ENCODE measurements around the gene RAD51B.
"Not testable (repeated sequence)": the region's sequence is repeated elsewhere in the genome, so short reads cannot be mapped to it uniquely, and the experiment has no call there.

RAD51B gene

GRCh38 chr14:68033336-68033932 lies 213.9 kb downstream of the RAD51B start:
- no peak for DNase-seq

GRCh38 chr14:68034896-68035295 lies 215.3 kb downstream of the RAD51B start:
- DNase-seq = no peak

- no peak for DNase-seq
Measured at GRCh38 chr14:68036202-68036601, 216.6 kb downstream of the RAD51B start.

- no peak for DNase-seq
Measured at GRCh38 chr14:68039593-68039992, 220.0 kb downstream of the RAD51B start.

- DNase-seq = no peak
Measured at GRCh38 chr14:68040633-68041369, 221.2 kb downstream of the RAD51B start.

- no peak for DNase-seq
Measured at GRCh38 chr14:68041876-68042354, 222.3 kb downstream of the RAD51B start.

- DNase-seq = no peak
Measured at GRCh38 chr14:68042586-68043210, 223.1 kb downstream of the RAD51B start.

- no peak for DNase-seq
Measured at GRCh38 chr14:68043752-68044151, 224.2 kb downstream of the RAD51B start.

- no peak for DNase-seq
Measured at GRCh38 chr14:68047906-68048305, 228.3 kb downstream of the RAD51B start.

GRCh38 chr14:68048815-68049214 lies 229.2 kb downstream of the RAD51B start:
- not testable (repeated sequence) for DNase-seq

- DNase-seq = no peak
Measured at GRCh38 chr14:68050177-68050576, 230.6 kb downstream of the RAD51B start.

- no peak for DNase-seq
Measured at GRCh38 chr14:68051146-68051545, 231.6 kb downstream of the RAD51B start.

GRCh38 chr14:68060198-68060597 lies 240.6 kb downstream of the RAD51B start:
- DNase-seq = no peak

- DNase-seq = no peak
Measured at GRCh38 chr14:68062651-68063050, 243.1 kb downstream of the RAD51B start.

GRCh38 chr14:68065322-68065721 lies 245.7 kb downstream of the RAD51B start:
- DNase-seq = no peak

GRCh38 chr14:68074765-68075381 lies 255.3 kb downstream of the RAD51B start:
- DNase-seq = no peak

- no peak for DNase-seq
Measured at GRCh38 chr14:68075382-68076029, 255.9 kb downstream of the RAD51B start.

GRCh38 chr14:68076451-68076850 lies 256.9 kb downstream of the RAD51B start:
- DNase-seq = no peak

- DNase-seq = peak; percentile 49
Measured at GRCh38 chr14:68079941-68080697, 260.5 kb downstream of the RAD51B start.

GRCh38 chr14:68081489-68081888 lies 261.9 kb downstream of the RAD51B start:
- DNase-seq = no peak

GRCh38 chr14:68082698-68083291 lies 263.2 kb downstream of the RAD51B start:
- no peak for DNase-seq

GRCh38 chr14:68084256-68084655 lies 264.7 kb downstream of the RAD51B start:
- DNase-seq = no peak

Measured in NCI-H510A (cell line).